ENCODE data around the gene GPR65.
A peak's percentile ranks its signal among the peaks of the same experiment; 100 is the strongest.
"Not testable (repeated sequence)": the region's sequence is repeated elsewhere in the genome, so short reads cannot be mapped to it uniquely, and the experiment has no call there.

Gene GPR65

DNA sequence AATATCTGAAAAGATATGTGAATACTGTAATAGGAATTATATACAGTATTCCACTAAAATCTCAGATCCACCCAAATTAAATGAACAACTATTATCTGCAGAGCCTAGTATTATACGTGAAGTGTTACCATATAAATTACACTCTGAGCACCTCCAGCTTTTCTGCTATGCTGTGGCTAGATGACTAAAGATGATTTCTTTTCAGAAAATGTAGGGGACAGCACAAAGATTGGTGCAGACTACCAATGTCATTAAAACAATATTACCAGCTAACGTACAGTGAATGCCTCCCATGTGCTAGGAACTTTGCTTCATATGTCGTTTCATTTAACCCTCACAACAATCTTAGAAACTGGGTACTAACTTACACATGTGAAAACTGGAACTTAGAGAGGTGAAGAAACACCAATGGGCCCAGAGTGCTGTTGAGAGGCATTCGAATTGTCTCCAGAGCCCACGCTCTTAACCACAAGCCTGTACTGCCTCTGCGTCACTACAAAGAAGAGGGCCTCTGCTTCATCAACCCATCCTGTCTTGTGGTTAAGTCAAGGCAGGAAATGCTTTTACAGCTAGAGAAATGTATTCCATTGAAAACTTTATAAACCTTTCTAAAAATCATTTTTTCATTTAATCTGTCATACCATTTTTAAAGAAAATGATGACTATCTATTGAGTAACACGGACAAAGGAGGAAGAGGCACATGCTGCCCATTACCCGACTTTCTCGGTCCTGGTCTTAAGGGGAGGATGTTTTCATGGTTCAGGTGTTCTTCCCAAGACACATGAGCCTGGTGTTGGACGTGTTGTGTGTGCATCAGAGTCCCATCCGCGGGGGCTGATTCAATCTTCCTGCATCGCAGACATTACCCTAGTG, 1.3 kb downstream of the GPR65 start:
- no peak for TF ChIP-seq TAF1 (IDR thresholded peaks at IDR 0.05; ENCODE audit: borderline replicate concordance, low read depth, low read length)
- TF ChIP-seq POLR2AphosphoS5 (IDR thresholded peaks at IDR 0.05; ENCODE audit: low read depth, low read length) = peak; percentile 62
- peak; percentile 71; the same call in 1 of the 2 replicates for TF ChIP-seq POLR2A (IDR thresholded peaks at IDR 0.05; ENCODE audit: low read depth, low read length)
- peak; percentile 97 for FAIRE-seq
- DNase-seq (ENCODE audit: insufficient read length) = peak; percentile 8

- DNase-seq (ENCODE audit: insufficient read length) (no peak), FAIRE-seq (no peak)
- TF ChIP-seq POLR2A (IDR thresholded peaks at IDR 0.05; ENCODE audit: low read depth, low read length) = no peak
- TF ChIP-seq POLR2AphosphoS5 (IDR thresholded peaks at IDR 0.05; ENCODE audit: low read depth, low read length) = no peak
- TF ChIP-seq TAF1 (IDR thresholded peaks at IDR 0.05; ENCODE audit: borderline replicate concordance, low read depth, low read length) = no peak
These were observed 2.7 kb downstream of the GPR65 start for GRCh38 chr14:88007608-88008007.

- TF ChIP-seq TAF1 (IDR thresholded peaks at IDR 0.05; ENCODE audit: borderline replicate concordance, low read depth, low read length) (no peak), POLR2AphosphoS5 (IDR thresholded peaks at IDR 0.05; ENCODE audit: low read depth, low read length) (no peak), POLR2A (IDR thresholded peaks at IDR 0.05; ENCODE audit: low read depth, low read length) (no peak)
- FAIRE-seq = peak; percentile 65
These were observed 3.3 kb downstream of the GPR65 start for GRCh38 chr14:88008039-88008742.

GRCh38 chr14:88009486-88009885, 4.6 kb downstream of the GPR65 start:
- DNase-seq (ENCODE audit: insufficient read length) (no peak), FAIRE-seq (no peak)
- no peak for TF ChIP-seq TAF1 (IDR thresholded peaks at IDR 0.05; ENCODE audit: borderline replicate concordance, low read depth, low read length)
- no peak for TF ChIP-seq POLR2AphosphoS5 (IDR thresholded peaks at IDR 0.05; ENCODE audit: low read depth, low read length)
- TF ChIP-seq POLR2A (IDR thresholded peaks at IDR 0.05; ENCODE audit: low read depth, low read length) = no peak

More at GRCh38 chr14:88008039-88008742, 3.3 kb downstream of the GPR65 start:
- DNase-seq (ENCODE audit: insufficient read length) = no peak

DNA sequence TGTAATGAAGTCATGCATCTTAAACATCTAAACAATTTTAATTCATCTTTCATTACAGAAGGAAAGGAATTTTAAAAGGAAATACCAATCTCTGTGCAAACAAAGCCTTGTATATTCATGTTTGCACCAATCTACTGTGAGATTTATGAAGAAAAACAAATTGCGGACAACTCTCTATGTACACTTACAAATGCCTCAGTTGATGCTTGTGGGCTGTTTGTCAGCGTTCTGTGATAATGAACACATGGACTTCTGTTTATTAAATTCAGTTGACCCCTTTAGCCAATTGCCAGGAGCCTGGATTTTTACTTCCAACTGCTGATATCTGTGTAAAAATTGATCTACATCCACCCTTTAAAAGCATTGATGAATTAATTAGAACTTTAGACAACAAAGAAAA, 5.4 kb downstream of the GPR65 start:
- FAIRE-seq = no peak

GRCh38 chr14:88012495-88012894, 7.6 kb downstream of the GPR65 start:
- DNase-seq (ENCODE audit: insufficient read length) (no peak), FAIRE-seq (no peak)
- TF ChIP-seq POLR2A (IDR thresholded peaks at IDR 0.05; ENCODE audit: low read depth, low read length) (no peak), TAF1 (IDR thresholded peaks at IDR 0.05; ENCODE audit: borderline replicate concordance, low read depth, low read length) (no peak), POLR2AphosphoS5 (IDR thresholded peaks at IDR 0.05; ENCODE audit: low read depth, low read length) (no peak)

More for the DNA sequence above, 5.4 kb downstream of the GPR65 start:
- TF ChIP-seq POLR2AphosphoS5 (IDR thresholded peaks at IDR 0.05; ENCODE audit: low read depth, low read length) (no peak), POLR2A (IDR thresholded peaks at IDR 0.05; ENCODE audit: low read depth, low read length) (no peak)
- no peak for DNase-seq (ENCODE audit: insufficient read length)

GRCh38 chr14:88013750-88014349, 8.9 kb downstream of the GPR65 start:
- TF ChIP-seq POLR2AphosphoS5 (IDR thresholded peaks at IDR 0.05; ENCODE audit: low read depth, low read length) (0 out of 2 replicates have a peak, but pooled peaks have one; percentile 48), POLR2A (IDR thresholded peaks at IDR 0.05; ENCODE audit: low read depth, low read length) (no peak), TAF1 (IDR thresholded peaks at IDR 0.05; ENCODE audit: borderline replicate concordance, low read depth, low read length) (no peak)
- FAIRE-seq (peak; percentile 84), DNase-seq (ENCODE audit: insufficient read length) (peak; percentile 4)

DNA sequence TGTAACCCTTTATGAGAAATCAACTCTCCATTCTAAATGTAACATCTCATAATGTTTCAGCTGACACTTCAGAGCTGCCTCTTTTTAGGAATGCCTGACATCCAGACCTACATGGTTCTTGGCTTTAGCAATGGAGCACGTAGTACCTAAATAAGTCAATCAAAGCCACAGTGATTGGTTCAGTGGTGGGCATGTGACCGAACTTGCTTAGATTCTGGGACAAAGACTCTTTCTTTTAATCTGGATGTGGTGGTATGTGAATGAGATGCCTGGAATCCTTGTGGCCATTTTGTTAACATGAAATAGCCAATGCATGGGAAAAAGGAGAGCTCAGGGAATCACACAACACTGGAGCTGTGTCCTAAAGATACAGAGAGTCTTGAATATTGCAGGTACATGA, 11.8 kb downstream of the GPR65 start:
- TF ChIP-seq POLR2A (IDR thresholded peaks at IDR 0.05; ENCODE audit: low read depth, low read length) = no peak
- TF ChIP-seq TAF1 (IDR thresholded peaks at IDR 0.05; ENCODE audit: borderline replicate concordance, low read depth, low read length) = no peak
- TF ChIP-seq POLR2AphosphoS5 (IDR thresholded peaks at IDR 0.05; ENCODE audit: low read depth, low read length) = no peak
- DNase-seq (ENCODE audit: insufficient read length) (no peak), FAIRE-seq (no peak)

DNA sequence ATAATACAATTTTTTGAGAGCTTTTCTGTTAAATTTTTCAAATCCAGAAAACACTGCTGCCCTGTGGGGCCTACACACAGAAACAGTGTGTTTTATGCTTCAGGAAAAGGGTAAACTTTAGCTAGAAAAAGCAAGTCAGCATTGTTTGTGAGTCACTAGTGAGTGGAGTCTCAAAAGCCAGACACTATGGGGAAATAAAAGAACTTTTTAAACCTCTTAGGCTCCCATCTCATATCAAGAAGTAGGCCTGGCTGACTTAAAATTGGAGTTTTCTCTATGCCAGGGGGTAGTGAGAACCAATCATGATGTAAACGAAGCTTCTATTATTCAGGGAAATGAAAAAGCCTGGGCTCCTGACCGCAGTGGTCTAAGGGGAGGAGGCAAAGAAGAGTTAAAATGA, 12.6 kb downstream of the GPR65 start:
- no peak for FAIRE-seq
- DNase-seq (ENCODE audit: insufficient read length) = no peak
- TF ChIP-seq POLR2A (IDR thresholded peaks at IDR 0.05; ENCODE audit: low read depth, low read length) (no peak), POLR2AphosphoS5 (IDR thresholded peaks at IDR 0.05; ENCODE audit: low read depth, low read length) (no peak), TAF1 (IDR thresholded peaks at IDR 0.05; ENCODE audit: borderline replicate concordance, low read depth, low read length) (no peak)

- DNase-seq (ENCODE audit: insufficient read length) = no peak
- FAIRE-seq = no peak
- no peak for TF ChIP-seq POLR2A (IDR thresholded peaks at IDR 0.05; ENCODE audit: low read depth, low read length)
- no peak for TF ChIP-seq POLR2AphosphoS5 (IDR thresholded peaks at IDR 0.05; ENCODE audit: low read depth, low read length)
- no peak for TF ChIP-seq TAF1 (IDR thresholded peaks at IDR 0.05; ENCODE audit: borderline replicate concordance, low read depth, low read length)
These were observed 18.8 kb downstream of the GPR65 start for GRCh38 chr14:88023658-88024187.

DNA sequence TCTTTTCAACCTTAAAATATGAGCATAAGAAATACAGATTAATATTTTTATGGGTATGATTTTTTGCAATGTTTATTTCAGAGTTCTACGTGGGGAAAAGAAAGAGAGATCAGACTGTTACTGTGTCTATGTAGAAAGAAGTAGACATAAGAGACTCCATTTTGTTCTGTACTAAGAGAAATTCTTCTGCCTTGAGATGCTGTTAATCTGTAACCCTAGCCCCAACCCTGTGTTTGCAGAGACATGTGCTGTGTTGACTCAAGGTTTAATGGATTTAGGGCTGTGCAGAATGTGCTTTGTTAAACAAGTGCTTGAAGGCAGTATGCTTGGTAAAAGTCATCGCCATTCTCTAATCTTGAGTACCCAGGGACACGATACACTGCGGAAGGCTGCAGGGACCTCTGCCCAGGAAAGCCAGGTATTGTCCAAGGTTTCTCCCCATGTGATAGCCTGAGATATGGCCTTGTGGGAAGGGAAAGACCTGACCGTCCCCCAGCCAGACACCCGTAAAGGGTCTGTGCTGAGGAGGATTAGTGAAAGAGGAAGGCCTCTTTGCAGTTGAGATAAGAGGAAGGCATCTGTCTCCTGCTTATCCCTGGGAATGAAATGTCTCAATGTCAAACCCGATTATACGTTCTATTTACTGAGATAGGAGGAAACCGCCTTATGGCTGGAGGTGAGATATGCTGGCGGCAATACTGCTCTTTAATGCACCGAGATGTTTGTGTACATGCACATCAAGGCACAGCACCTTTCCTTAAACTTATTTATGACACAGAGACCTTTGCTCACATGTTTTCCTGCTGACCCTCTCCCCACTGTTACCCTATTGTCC, 19.5 kb downstream of the GPR65 start:
- not testable (repeated sequence) for DNase-seq (ENCODE audit: insufficient read length); FAIRE-seq
